SU-DHL-6 (cell line): Measurements from ENCODE around the gene GALNT11.

ENCODE experiments used
- H2AFZ ChIP-seq: fragments of 200-600 bp; sonication (generic); 2 replicates; pipeline ENCODE4 v1.6.1; 2014; ENCODE audit warnings: low read depth, mild to moderate bottlenecking, moderate library complexity, mixed read lengths, antibody characterized with exemption, low read length; ENCODE audit not compliant: severe bottlenecking
- H3F3A ChIP-seq: fragments of 200-600 bp; shearing (Covaris generic); 2 replicates; pipeline ENCODE4 v1.6.0; 2016; ENCODE audit warnings: antibody characterized with exemption, mild to moderate bottlenecking; ENCODE audit not compliant: insufficient read depth
- H3K27ac ChIP-seq: fragments of 200-600 bp; sonication (generic); 2 replicates; pipeline ENCODE4 v1.5.1; 2016; ENCODE audit warnings: low read depth, mild to moderate bottlenecking, low read length, moderate library complexity, mixed read lengths
- H3K27me3 ChIP-seq: fragments of 200-600 bp; sonication (generic), shearing (Covaris generic); 2 replicates; pipeline ENCODE4 v1.6.0; 2014; ENCODE audit warnings: mild to moderate bottlenecking, low read length
- H3K36me3 ChIP-seq: fragments of 200-600 bp; sonication (generic); 2 replicates; pipeline ENCODE4 v1.6.1; 2014; ENCODE audit warnings: mild to moderate bottlenecking, low read length, mixed read lengths
- H3K4me2 ChIP-seq: fragments of 300-600, 200-600 bp; shearing (Covaris generic), sonication (generic); 2 replicates; pipeline ENCODE4 v1.6.0; 2014; ENCODE audit warnings: low read length, low read depth, mild to moderate bottlenecking; ENCODE audit not compliant: poor library complexity, severe bottlenecking
- H3K4me3 ChIP-seq: fragments of 200-600 bp; sonication (generic); 2 replicates; pipeline ENCODE4 v1.5.1; 2014; ENCODE audit warnings: antibody characterized with exemption, low read length, mild to moderate bottlenecking, mixed read lengths; ENCODE audit not compliant: insufficient read depth, poor library complexity, severe bottlenecking
- H3K79me2 ChIP-seq: fragments of 200-600 bp; sonication (generic); 2 replicates; pipeline ENCODE4 v1.6.1; 2014; ENCODE audit warnings: mild to moderate bottlenecking, low read length, moderate library complexity; ENCODE audit not compliant: insufficient read depth
- H3K9ac ChIP-seq: fragments of 200-600 bp; sonication (generic); 2 replicates; pipeline ENCODE4 v1.7.0; 2014; ENCODE audit warnings: mild to moderate bottlenecking, low read length
- H3K9me2 ChIP-seq: fragments of 200-600 bp; sonication (generic); replicated peaks from 2 replicates; pipeline ENCODE4 v1.6.1; 2014; ENCODE audit warnings: low read length; ENCODE audit not compliant: insufficient read depth
- H3K9me3 ChIP-seq: fragments of 200-600 bp; sonication (generic); 2 replicates; pipeline ENCODE4 v1.6.1; 2014; ENCODE audit warnings: low read length, mixed read lengths; ENCODE audit not compliant: insufficient read depth
- H4K20me1 ChIP-seq: fragments of 200-600 bp; sonication (generic); 2 replicates; pipeline ENCODE4 v1.6.1; 2014; ENCODE audit warnings: low read depth, mild to moderate bottlenecking, antibody characterized with exemption, low read length, moderate library complexity, mixed read lengths
- EZH2phosphoT487 ChIP-seq: fragments of 200-600 bp; sonication (generic), shearing (Covaris generic); conservative IDR thresholded peaks from 2 replicates; pipeline ENCODE4 v1.6.1; 2018; ENCODE audit warnings: mild to moderate bottlenecking, antibody characterized with exemption, low read length, moderate library complexity, mixed read lengths
- TF ChIP-seq, protein P1 (sequence below): fragments of 200-600 bp; sonication (generic); IDR thresholded peaks from one replicate; pipeline ENCODE4 v1.5.1; 2017; ENCODE audit warnings: antibody characterized with exemption, mild to moderate bottlenecking, low read length, moderate library complexity; ENCODE audit not compliant: insufficient read depth, poor library complexity, severe bottlenecking

The GALNT11 gene

DNA sequence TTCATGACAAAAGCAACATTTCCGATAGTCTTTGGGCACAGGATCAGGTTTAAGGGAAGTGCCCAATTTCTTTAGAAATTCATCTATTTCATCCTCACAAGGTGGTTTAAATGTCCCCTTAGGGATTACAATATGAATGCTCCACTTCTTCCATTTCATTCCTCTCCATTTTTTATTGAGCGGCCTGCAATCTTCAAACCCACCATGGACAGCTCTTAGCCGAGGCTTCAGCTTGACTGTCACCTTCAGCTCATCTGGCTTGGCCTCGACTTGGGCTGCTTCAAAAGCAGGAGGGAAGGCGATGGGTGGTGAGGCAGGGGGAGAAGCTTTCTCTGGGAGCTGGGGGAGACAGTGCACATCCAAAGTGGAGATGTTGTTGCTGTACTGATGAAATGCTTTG, 123.2 kb downstream of the GALNT11 start:
- no peak overlapping the region for H2AFZ ChIP-seq
- no peaks in the 10 kb centered on the region; the same call in 1 of the 2 replicates for H4K20me1 ChIP-seq
- no peaks in the 10 kb centered on the region; the same call in 1 of the 2 replicates for H3K79me2 ChIP-seq
- no peak overlapping the region for H3K9ac ChIP-seq
- H3K36me3 ChIP-seq, result peaks cover 49% of the 10 kb centered on the region
- no peaks in the 10 kb centered on the region for H3K27me3 ChIP-seq
- no peaks in the 10 kb centered on the region for H3K9me3 ChIP-seq
- H3K4me3 ChIP-seq, result no peak overlapping the region
- H3K27ac ChIP-seq, result no peak overlapping the region
- no peaks in the 10 kb centered on the region for H3F3A ChIP-seq
- no peaks in the 10 kb centered on the region for H3K9me2 ChIP-seq
- H3K4me2 ChIP-seq, result no peak overlapping the region
- TF ChIP-seq, protein P1, sequence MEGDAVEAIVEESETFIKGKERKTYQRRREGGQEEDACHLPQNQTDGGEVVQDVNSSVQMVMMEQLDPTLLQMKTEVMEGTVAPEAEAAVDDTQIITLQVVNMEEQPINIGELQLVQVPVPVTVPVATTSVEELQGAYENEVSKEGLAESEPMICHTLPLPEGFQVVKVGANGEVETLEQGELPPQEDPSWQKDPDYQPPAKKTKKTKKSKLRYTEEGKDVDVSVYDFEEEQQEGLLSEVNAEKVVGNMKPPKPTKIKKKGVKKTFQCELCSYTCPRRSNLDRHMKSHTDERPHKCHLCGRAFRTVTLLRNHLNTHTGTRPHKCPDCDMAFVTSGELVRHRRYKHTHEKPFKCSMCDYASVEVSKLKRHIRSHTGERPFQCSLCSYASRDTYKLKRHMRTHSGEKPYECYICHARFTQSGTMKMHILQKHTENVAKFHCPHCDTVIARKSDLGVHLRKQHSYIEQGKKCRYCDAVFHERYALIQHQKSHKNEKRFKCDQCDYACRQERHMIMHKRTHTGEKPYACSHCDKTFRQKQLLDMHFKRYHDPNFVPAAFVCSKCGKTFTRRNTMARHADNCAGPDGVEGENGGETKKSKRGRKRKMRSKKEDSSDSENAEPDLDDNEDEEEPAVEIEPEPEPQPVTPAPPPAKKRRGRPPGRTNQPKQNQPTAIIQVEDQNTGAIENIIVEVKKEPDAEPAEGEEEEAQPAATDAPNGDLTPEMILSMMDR, result no peak
- TF ChIP-seq EZH2phosphoT487, result no peak

DNA sequence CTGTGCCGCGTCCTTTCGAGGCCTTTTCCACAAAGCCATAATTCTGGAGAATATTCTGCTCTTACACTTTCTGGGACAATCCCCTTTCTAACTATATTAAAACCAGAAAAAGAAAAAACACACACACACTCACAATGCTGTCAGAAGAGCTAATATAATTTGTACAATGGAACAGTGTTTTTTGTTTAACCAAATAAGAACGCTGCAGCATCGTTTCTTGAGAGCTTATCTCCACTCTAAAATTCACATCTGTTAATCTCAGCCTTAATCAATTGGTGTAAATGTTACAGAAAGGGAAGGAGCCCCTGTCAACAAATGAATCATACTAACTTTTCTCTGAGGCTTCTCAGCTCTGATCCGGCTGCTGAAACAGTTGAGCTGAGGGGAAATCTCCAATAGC, 123.9 kb downstream of the GALNT11 start:
- Histone ChIP-seq H3K9me3 (no peaks in the 10 kb centered on the region), H3K27ac (no peak overlapping the region), H3K4me2 (no peak overlapping the region), H2AFZ (no peak overlapping the region), H3K79me2 (no peaks in the 10 kb centered on the region; the same call in 1 of the 2 replicates), H3K9me2 (no peaks in the 10 kb centered on the region), H3K27me3 (no peaks in the 10 kb centered on the region), H3K4me3 (no peak overlapping the region), H3F3A (no peaks in the 10 kb centered on the region), H3K36me3 (peaks cover 56% of the 10 kb centered on the region), H4K20me1 (no peaks in the 10 kb centered on the region; the same call in 1 of the 2 replicates), H3K9ac (no peak overlapping the region)
- TF ChIP-seq EZH2phosphoT487, result no peak
- TF ChIP-seq, protein P1, result no peak

DNA sequence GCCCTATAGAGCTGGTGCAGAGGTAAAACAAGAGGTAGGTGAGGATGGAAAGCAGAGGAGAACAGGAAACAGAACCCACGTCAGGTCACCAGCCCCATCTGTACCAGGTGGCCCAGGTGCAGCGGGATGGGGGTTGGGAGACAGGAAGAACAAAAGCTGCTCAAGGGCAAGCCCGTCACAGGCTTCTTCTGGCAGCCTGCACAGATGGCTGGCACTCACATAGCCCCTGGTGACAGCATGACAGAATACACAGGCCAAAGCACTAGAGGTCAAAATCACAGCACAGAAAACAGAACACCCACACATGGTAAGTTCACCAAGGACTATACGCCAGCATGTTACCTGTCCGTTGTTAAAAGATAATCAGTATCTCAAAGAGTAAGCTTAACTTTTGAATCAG, 126.8 kb downstream of the GALNT11 start:
- Histone ChIP-seq H3K9ac (no peak overlapping the region), H3K36me3 (peaks cover 38% of the 10 kb centered on the region), H3K27me3 (no peaks in the 10 kb centered on the region), H4K20me1 (no peaks in the 10 kb centered on the region; the same call in 1 of the 2 replicates), H2AFZ (no peak overlapping the region), H3K27ac (no peak overlapping the region), H3K9me2 (no peaks in the 10 kb centered on the region), H3F3A (no peaks in the 10 kb centered on the region), H3K4me3 (no peak overlapping the region), H3K4me2 (no peak overlapping the region), H3K9me3 (no peaks in the 10 kb centered on the region), H3K79me2 (no peaks in the 10 kb centered on the region)
- no peak for TF ChIP-seq EZH2phosphoT487
- TF ChIP-seq, protein P1, result no peak
